SK-MEL-5 (cell line): ENCODE data around the gene KRT26. TPM values are rescaled to one million over a fixed set of nuclear protein-coding genes. Genes with fewer than 3 reads are reported as not detected.
"Not testable (repeated sequence)": the region's sequence is repeated elsewhere in the genome, so short reads cannot be mapped to it uniquely, and the experiment has no call there.

ENCODE experiments used
- DNase-seq: peaks from one replicate; pipeline ENCODE4 v3.0.0-alpha.2; 2016; ENCODE audit warnings: low read depth, low spot score
- in situ Hi-C: cut with HindIII; loops from 2 replicates; pipeline ENCODE4 v1.10.0; 2016; ENCODE audit warnings: low sequenced_read_pairs, high pct_unique_total_duplicates, low pct_unique_long_range_greater_than_20kb
- total RNA-seq: library from RNA; depleted of rRNA; stranded (reverse); fragments of >200 nt; shearing (Covaris generic); gene quantifications from 2 replicates; pipeline ENCODE4 v1.2.3, GENCODE V29; 2014; rRNA removed

KRT26 gene
- total RNA-seq, 1 experiment from 2014 or later = not detected

DNA sequence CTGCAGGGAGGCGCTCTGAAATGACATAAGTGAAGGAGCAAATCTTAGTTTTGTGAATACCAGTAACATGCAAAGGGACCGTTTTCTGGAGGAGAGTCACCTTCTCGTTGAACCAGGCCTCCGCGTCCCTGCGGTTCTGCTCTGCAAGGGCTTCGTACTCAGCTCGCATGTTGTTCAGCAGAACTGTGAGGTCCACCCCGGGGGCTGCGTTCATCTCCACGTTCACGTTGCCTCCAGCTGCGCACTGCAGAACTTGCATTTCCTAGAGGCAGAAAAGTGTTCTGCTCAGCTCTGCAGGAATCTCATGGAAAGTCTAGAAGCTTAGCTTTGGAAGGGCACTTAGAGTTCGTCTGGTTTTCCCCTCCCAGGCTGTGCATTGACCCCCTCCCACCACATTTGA lies 20.9 kb downstream of the KRT26 start:
- DNase-seq = no peak
- in situ Hi-C loops = no loop called here

DNA sequence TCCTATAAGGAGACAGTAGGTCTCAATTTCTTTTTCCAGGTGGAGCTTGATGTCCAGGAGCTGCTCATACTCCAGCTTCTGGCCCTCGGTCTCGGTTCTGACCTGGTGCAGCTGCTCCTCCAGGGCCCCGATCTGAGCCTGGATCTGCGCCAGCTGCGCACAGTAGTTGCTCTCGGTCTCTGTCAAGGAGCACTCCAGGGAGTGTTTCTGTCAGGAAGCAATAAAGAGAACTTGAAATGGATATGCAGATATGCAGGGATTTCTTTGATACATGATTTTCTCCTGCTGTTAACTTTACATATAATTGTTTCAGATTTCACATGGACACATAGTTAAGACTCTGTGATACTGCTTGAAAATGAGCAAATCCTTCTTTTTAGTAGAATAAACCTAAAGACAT lies 21.6 kb downstream of the KRT26 start:
- DNase-seq = no peak

DNA sequence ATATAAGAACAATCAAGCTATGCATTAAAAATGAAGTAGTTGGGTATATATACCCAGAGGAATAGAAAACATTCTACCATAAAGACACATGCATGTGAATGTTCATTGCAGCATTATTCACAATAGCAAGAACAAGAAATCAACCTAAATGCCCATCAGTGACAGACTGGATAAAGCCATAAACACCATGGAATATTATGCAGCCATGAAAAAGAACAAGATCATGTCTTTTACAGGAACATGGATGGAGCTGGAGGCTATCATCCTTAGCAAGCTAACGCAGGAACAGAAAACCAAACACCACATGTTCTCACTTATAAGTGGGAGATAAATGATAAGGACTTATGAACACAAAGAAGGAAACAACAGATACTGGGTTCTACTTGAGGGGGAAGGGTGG lies 23.3 kb downstream of the KRT26 start:
- DNase-seq, in situ Hi-C loops: not testable (repeated sequence)

More for the DNA sequence above, 21.6 kb downstream of the KRT26 start:
- in situ Hi-C loops = no loop called here

DNA sequence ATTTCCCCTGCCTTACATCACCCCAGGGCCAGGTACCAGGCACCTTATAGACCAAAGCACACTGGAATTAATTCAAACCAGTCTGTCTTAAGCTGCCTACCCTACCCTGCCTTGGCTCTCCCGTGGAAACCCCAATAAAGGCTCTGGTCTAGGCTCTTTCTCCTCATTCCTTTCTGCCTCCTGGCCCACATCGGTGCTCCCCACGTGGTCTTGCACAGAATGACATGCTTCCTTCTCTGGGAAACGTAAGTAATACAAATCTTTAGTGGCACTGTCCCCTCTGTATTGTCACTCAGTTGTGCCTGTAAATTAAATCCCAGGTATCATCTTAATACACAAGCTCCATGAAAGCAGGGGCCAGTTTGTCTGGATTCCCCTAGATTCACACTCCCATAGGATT lies 33.4 kb downstream of the KRT26 start:
- in situ Hi-C loops = no loop called here
- DNase-seq = no peak

DNA sequence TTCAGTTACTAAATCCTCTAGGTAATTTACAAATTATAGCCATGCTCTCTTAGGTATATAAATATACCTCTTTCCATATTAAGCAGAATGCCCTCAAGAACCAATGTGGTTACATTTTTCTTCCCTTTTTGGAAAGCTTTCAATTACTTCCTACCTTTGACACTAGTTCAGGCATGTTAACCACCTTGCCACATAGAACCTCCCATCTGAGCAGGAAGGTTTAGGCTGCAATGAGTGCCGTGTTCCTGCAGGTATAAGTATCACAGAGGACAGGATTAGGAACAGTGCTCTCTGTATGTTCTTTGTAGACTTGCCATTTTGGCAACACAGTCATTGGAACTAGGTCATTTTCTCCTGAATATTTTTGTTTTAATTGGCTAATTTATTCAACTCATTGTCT lies 37.0 kb downstream of the KRT26 start:
- in situ Hi-C loops = no loop called here
- DNase-seq = no peak

GRCh38 chr17:40734018-40734417 lies 38.0 kb downstream of the KRT26 start:
- in situ Hi-C loops = no loop called here
- no peak for DNase-seq

DNA sequence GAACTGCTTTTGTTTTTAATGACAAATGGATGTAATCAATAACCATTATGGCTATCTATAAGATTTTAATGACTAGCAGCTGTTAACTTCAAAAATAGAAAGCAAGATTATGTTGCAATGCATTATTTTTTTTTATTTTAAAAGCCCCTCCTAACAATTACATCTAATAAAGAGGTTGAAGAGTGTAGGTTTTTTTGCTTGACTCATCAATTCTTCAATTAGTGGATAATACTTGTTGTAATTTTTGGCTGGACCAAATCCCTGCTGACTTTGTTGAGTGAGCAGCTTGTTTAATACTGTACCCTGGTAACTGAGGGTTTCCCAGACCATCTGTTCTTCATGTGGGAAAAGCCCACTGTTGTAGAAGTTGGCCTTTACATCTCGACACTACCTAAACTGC lies 41.0 kb downstream of the KRT26 start:
- in situ Hi-C loops = no loop called here
- no peak for DNase-seq

- DNase-seq = peak; percentile 24
- in situ Hi-C loops = no loop called here
These were observed 44.4 kb downstream of the KRT26 start for GRCh38 chr17:40727447-40728231.

DNA sequence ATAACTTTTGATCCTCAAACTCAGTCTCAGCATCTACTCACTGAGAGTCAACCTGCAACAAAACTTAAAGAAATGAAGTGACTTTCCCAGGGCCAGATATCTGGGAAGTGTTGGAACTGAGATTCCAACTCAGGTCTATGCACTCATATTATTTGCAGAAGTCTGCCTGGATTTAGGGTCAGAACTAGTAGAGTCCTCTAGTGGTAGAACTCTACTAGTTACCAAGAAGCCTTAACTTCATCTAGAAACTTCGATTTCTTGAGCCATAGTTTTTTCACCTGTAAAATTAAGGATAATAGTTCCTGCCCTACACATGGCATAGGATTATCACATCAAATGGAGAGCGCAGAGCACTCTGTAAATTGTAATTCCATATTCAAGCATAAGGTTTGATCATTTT lies 45.1 kb downstream of the KRT26 start:
- peak; percentile 22 for DNase-seq
- in situ Hi-C loops = no loop called here

DNA sequence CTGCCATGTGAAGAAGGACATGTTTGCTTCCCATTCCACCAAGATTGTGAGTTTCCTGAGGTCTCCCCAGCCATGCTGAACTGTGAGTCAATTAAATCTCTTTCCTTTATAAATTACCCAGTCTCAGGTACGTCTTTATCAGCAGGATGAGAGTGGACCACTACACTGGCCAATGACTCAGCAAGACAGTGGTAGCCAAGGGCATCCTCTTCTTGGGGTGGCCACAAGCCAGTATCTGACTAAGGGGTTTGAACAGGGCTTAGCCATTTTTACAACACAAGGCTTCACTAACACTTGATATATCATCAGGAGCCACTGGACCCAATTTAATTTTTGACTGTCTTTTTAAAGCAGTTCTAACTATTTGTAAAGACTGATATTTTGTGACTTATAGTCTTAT lies 47.3 kb downstream of the KRT26 start:
- in situ Hi-C loops = no loop called here
- no peak for DNase-seq

DNA sequence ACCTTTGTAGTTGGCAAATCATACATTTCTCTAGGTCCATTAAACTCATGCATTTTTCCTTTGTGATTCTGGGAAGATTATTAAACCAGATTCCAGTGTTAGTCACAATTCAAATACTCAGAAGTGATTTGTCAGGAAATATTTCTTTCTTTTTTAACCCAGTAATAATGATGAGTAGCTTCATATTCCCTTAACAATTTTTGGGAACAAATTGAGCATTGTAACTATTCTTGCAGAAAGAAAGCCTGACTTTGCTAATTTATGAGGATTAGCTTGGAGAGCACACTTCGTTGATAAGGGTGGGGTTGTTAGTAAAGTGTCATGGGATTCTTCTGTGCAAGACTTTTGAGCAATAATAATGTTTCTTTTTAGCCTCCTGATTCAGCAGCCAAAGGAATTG lies 49.8 kb downstream of the KRT26 start:
- DNase-seq = no peak
- in situ Hi-C loops = no loop called here

GRCh38 chr17:40720899-40721298 lies 51.1 kb downstream of the KRT26 start:
- in situ Hi-C loops = no loop called here
- no peak for DNase-seq

DNA sequence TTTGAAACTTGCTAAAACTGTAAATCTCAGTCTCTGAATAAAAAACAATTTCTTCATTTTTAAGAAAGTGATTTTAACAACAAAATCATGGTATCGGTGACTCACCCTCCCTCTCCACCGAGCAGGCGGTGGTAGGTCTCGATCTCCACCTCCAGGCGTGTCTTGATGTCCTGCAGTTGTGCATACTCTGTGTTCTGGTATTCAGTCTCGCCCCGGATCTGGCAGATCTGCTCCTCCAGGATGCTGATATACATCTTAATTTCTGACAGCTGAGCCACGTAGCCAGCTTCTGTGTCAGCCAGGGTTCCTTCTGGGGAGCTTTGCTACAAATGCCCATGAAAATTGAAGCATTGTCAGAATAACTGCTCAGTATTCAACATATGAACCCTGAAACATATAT lies 53.1 kb downstream of the KRT26 start:
- in situ Hi-C loops = no loop called here
- no peak for DNase-seq

GRCh38 chr17:40717776-40718175 lies 54.2 kb downstream of the KRT26 start:
- in situ Hi-C loops = no loop called here
- DNase-seq = peak; percentile 67

Other genes with a start within 250 kb of the KRT26 start
- gene CCR7, start 206.7 kb downstream of the KRT26 start, total RNA-seq = not detected in 2 replicates
- gene SMARCE1, start 124.4 kb downstream of the KRT26 start, total RNA-seq = 84.5 and 85.2 TPM in 2 replicates
- gene KRT222, start 107.0 kb downstream of the KRT26 start, total RNA-seq = 0.45 and 0.95 TPM in 2 replicates
- gene KRT24, start 68.4 kb downstream of the KRT26 start, total RNA-seq = not detected in 2 replicates
- 0.05 and 0.27 TPM in 2 replicates for gene KRT25, start 16.9 kb downstream of the KRT26 start, total RNA-seq
- 5.9 and 6.9 TPM in 2 replicates for gene KRT27, start 10.3 kb upstream of the KRT26 start, total RNA-seq
- gene KRT28, start 27.8 kb upstream of the KRT26 start, total RNA-seq = not detected in 2 replicates
- gene KRT10, start 50.4 kb upstream of the KRT26 start, total RNA-seq = 8.1 and 15.9 TPM in 2 replicates
- 0.59 and 0.82 TPM in 2 replicates for gene KRT12, start 95.0 kb upstream of the KRT26 start, total RNA-seq
- gene KRT20, start 113.0 kb upstream of the KRT26 start, total RNA-seq = not detected in 2 replicates
- gene KRT23, start 165.4 kb upstream of the KRT26 start, total RNA-seq = not detected in 2 replicates
- not detected in 2 replicates for gene KRT39, start 194.7 kb upstream of the KRT26 start, total RNA-seq
- gene KRT40, start 212.1 kb upstream of the KRT26 start, total RNA-seq = not detected in 2 replicates
- gene KRTAP3-3, start 222.0 kb upstream of the KRT26 start, total RNA-seq = not detected in 2 replicates
- gene KRTAP3-2, start 227.7 kb upstream of the KRT26 start, total RNA-seq = not detected in 2 replicates
- gene KRTAP3-1, start 236.9 kb upstream of the KRT26 start, total RNA-seq = not detected in 2 replicates